ENCODE data around the gene DACH1. TPM values are rescaled to one million over a fixed set of nuclear protein-coding genes. Genes with fewer than 3 reads are reported as not detected.

DACH1 gene
- total RNA-seq, 4 donors from 2014 or later = 1.0 to 6.3 (median 2.4) TPM

- WGBS = 87% methylated on average over 2 of the region's 2 CpGs
- no peak for DNase-seq (ENCODE audit: low spot score in 2 of 2)
- Histone ChIP-seq H3K9me3 (no peaks in the 10 kb centered on the region), H3K4me3 (no peak overlapping the region), H3K27me3 (no peaks in the 10 kb centered on the region), H3K4me1 (no peaks in the 10 kb centered on the region), H3K27ac (no peak overlapping the region), H3K36me3 (no peaks in the 10 kb centered on the region)
- TF ChIP-seq, protein P1, sequence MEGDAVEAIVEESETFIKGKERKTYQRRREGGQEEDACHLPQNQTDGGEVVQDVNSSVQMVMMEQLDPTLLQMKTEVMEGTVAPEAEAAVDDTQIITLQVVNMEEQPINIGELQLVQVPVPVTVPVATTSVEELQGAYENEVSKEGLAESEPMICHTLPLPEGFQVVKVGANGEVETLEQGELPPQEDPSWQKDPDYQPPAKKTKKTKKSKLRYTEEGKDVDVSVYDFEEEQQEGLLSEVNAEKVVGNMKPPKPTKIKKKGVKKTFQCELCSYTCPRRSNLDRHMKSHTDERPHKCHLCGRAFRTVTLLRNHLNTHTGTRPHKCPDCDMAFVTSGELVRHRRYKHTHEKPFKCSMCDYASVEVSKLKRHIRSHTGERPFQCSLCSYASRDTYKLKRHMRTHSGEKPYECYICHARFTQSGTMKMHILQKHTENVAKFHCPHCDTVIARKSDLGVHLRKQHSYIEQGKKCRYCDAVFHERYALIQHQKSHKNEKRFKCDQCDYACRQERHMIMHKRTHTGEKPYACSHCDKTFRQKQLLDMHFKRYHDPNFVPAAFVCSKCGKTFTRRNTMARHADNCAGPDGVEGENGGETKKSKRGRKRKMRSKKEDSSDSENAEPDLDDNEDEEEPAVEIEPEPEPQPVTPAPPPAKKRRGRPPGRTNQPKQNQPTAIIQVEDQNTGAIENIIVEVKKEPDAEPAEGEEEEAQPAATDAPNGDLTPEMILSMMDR (IDR thresholded peaks at IDR 0.05) = no peak
- TF ChIP-seq EP300 (IDR thresholded peaks at IDR 0.05) (no peak), POLR2A (IDR thresholded peaks at IDR 0.05) (no peak), POLR2AphosphoS5 (IDR thresholded peaks at IDR 0.05) (no peak)
Measured at GRCh38 chr13:71634602-71635443, 232.2 kb downstream of the DACH1 start.

- no peaks in the 10 kb centered on the region for H3K36me3 ChIP-seq
- TF ChIP-seq EP300 (IDR thresholded peaks at IDR 0.05) (no peak), POLR2AphosphoS5 (IDR thresholded peaks at IDR 0.05) (no peak), POLR2A (IDR thresholded peaks at IDR 0.05) (no peak)
- TF ChIP-seq, protein P1 (IDR thresholded peaks at IDR 0.05) = no peak
- no peaks in the 10 kb centered on the region for H3K4me1 ChIP-seq
- DNase-seq (ENCODE audit: low spot score in 2 of 2) = no peak
- H3K4me3 ChIP-seq = no peak overlapping the region
- H3K27me3 ChIP-seq = no peaks in the 10 kb centered on the region
- no peaks in the 10 kb centered on the region for H3K9me3 ChIP-seq
- WGBS = 89% methylated on average over 7 of the region's 7 CpGs
- no peak overlapping the region for H3K27ac ChIP-seq
Measured at GRCh38 chr13:71634182-71634581, 232.8 kb downstream of the DACH1 start.

DNA sequence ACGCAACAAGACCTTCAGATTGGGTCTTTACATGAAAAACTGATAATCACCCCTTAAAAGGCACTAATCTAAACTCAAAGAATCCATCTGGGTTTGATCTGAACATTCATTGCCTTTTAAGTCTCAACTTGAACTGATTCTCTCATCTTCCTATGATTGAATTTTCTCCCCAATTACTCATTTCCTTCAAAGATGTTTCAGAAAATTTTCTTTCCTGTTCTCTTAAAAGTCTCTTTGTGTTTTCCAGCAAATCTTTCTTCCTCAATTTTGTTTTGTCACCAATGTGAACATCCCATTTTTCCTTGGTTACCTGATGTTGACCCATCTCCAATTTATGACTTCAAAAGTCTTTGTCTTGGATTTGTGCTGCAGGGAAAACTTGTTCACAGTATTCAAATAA is 234.3 kb downstream of the DACH1 start:
- no peak overlapping the region for H3K4me3 ChIP-seq
- H3K9me3 ChIP-seq = peaks cover 2% of the 10 kb centered on the region
- H3K36me3 ChIP-seq = no peaks in the 10 kb centered on the region
- no peak overlapping the region for H3K27ac ChIP-seq
- no peaks in the 10 kb centered on the region for H3K4me1 ChIP-seq
- TF ChIP-seq EP300 (IDR thresholded peaks at IDR 0.05) = no peak
- TF ChIP-seq POLR2A (IDR thresholded peaks at IDR 0.05) = no peak
- TF ChIP-seq, protein P1 (IDR thresholded peaks at IDR 0.05) = no peak
- TF ChIP-seq POLR2AphosphoS5 (IDR thresholded peaks at IDR 0.05) = no peak
- H3K27me3 ChIP-seq = no peaks in the 10 kb centered on the region
- DNase-seq (ENCODE audit: low spot score in 2 of 2) = no peak
- WGBS = 83% methylated on average over 1 of the region's 1 CpG

DNA sequence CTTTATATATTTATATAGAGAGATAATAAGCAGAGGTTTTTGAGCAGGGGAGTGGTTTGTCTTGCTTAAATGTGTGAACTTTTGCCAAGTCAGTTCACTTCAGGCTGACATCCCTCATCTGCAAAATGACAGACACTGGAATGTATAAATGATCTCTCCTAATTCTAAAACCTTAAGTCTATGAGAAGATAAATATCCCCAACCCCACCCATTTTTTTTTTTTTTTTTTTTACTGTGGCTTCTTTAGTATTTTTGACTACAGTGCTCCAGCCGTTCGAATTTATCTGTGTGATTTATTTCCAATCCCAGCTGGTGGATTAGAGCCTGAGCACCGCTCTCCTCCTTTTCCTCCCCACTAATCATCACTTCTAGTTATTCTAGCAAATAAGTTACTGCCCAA is 234.8 kb downstream of the DACH1 start:
- TF ChIP-seq POLR2A (IDR thresholded peaks at IDR 0.05) (no peak), POLR2AphosphoS5 (IDR thresholded peaks at IDR 0.05) (no peak), EP300 (IDR thresholded peaks at IDR 0.05) (no peak)
- TF ChIP-seq, protein P1 (IDR thresholded peaks at IDR 0.05) = no peak
- no peak overlapping the region for H3K27ac ChIP-seq
- no peaks in the 10 kb centered on the region for H3K27me3 ChIP-seq
- DNase-seq (ENCODE audit: low spot score in 2 of 2) = no peak
- H3K9me3 ChIP-seq = peaks cover 2% of the 10 kb centered on the region
- WGBS = 39% methylated on average over 3 of the region's 3 CpGs
- H3K4me3 ChIP-seq = no peak overlapping the region
- no peaks in the 10 kb centered on the region for H3K36me3 ChIP-seq
- no peaks in the 10 kb centered on the region for H3K4me1 ChIP-seq

DNA sequence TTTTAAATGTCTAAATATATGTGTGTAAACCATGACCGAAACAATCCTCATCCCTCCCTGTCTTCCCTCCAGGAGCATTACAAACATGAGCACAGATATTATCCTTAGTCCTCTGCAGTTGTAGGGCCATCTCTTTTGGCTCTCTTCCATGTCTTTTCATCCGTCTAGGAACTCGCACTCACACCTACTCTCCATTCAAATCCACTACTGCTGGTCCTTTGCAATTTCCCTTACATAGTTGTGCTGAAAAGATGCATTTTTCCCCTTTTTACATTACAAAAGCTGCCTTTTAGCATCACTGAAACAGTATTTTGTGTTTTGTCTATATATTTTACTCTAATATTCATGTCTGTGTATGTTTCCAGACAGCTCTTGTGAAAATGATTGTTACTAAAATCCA is 237.8 kb downstream of the DACH1 start:
- DNase-seq (ENCODE audit: low spot score in 2 of 2) = no peak
- peaks cover 2% of the 10 kb centered on the region for H3K9me3 ChIP-seq
- H3K27me3 ChIP-seq = no peaks in the 10 kb centered on the region
- no peak for TF ChIP-seq POLR2A (IDR thresholded peaks at IDR 0.05)
- TF ChIP-seq, protein P1 (IDR thresholded peaks at IDR 0.05) = no peak
- no peaks in the 10 kb centered on the region for H3K4me1 ChIP-seq
- H3K4me3 ChIP-seq = no peak overlapping the region
- H3K27ac ChIP-seq = no peak overlapping the region
- 84% methylated on average over 3 of the region's 3 CpGs for WGBS
- H3K36me3 ChIP-seq = no peaks in the 10 kb centered on the region

All from suprapubic skin (tissue), 4 donors.